ENCODE results near the gene ENTREP1. TPM values are rescaled to one million over a fixed set of nuclear protein-coding genes. Genes with fewer than 3 reads are reported as not detected.

The ENTREP1 gene
- total RNA-seq, 1 experiment from 2014 or later: not detected

DNA sequence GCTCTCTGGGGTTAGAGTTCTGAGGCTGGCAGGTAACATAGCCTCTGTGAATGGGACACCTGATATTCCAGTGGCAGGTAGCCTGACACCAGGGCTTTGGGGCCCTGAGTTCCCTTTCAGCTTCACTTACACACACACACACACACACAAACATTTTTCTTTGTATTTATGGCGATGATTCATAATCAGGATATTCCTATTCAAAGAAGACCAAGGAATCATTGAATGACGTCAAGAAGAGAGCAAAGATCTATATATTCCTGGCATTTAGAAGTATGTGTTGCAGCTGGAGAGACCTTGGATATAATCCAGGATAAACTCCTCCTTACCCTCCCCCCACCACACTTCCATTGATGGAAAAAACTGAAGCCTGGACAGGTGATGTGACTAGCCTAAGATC, 7.9 kb upstream of the ENTREP1 start:
- no peak for DNase-seq
- POLR2A ChIA-PET: no interaction called here

DNA sequence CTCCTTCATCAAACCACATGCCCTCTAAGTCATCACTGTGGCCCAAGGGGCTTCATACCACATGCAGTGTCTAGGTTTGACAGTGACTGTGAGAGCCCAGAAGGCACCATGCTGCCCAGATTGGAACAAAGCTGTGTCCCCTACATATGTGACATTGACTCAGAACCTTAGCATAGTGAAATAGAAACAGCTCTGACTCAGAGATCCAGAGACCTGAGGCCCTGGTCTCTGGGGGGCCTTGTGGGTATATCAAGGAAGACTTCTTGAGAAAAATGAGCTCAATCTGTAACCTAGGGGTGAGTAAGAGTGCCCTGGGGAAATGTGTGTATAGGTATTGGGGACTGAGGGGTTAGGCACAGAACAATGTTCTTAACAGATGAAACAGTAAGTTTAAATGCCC, 7.1 kb upstream of the ENTREP1 start:
- Histone ChIP-seq H3K36me3 (ENCODE audit: control insufficient read depth, insufficient read depth, low read length) (no peaks in the 10 kb centered on the region), H3K27me3 (replicated peaks; ENCODE audit: control insufficient read depth, insufficient read depth, low read length) (no peaks in the 10 kb centered on the region), H3K4me3 (ENCODE audit: low read depth, low read length) (no peak overlapping the region), H3K4me1 (no peaks in the 10 kb centered on the region), H3K9me3 (no peaks in the 10 kb centered on the region)
- intact Hi-C loops (cut with micrococcal nuclease; ENCODE audit: unreplicated experiment): no loop called here
- H3K27ac Mint-ChIP-seq (ENCODE audit: unreplicated experiment): no peak overlapping the region
- H3K27me3 Mint-ChIP-seq (ENCODE audit: insufficient read depth, unreplicated experiment): no peaks in the 10 kb centered on the region
- H3K4me1 Mint-ChIP-seq (ENCODE audit: low read depth, unreplicated experiment): no peaks in the 10 kb centered on the region
- TF ChIP-seq, protein P1, sequence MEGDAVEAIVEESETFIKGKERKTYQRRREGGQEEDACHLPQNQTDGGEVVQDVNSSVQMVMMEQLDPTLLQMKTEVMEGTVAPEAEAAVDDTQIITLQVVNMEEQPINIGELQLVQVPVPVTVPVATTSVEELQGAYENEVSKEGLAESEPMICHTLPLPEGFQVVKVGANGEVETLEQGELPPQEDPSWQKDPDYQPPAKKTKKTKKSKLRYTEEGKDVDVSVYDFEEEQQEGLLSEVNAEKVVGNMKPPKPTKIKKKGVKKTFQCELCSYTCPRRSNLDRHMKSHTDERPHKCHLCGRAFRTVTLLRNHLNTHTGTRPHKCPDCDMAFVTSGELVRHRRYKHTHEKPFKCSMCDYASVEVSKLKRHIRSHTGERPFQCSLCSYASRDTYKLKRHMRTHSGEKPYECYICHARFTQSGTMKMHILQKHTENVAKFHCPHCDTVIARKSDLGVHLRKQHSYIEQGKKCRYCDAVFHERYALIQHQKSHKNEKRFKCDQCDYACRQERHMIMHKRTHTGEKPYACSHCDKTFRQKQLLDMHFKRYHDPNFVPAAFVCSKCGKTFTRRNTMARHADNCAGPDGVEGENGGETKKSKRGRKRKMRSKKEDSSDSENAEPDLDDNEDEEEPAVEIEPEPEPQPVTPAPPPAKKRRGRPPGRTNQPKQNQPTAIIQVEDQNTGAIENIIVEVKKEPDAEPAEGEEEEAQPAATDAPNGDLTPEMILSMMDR (IDR thresholded peaks at IDR 0.05; ENCODE audit: insufficient read depth in 1 of 2, low read depth in 1 of 2, low read length in 1 of 2, severe bottlenecking in 1 of 2, unreplicated experiment in 1 of 2): no peak
- ChIA-PET CTCF (no interaction called here), POLR2A (no interaction called here)
- no peak for DNase-seq
- no TSS peak for BruUV-seq (replicated peaks)
- H3K36me3 Mint-ChIP-seq (ENCODE audit: insufficient read depth, unreplicated experiment): no peaks in the 10 kb centered on the region
- H3K9me3 Mint-ChIP-seq (ENCODE audit: unreplicated experiment): peaks cover 9% of the 10 kb centered on the region
- H3K4me3 Mint-ChIP-seq (ENCODE audit: unreplicated experiment): no peak overlapping the region

More for the DNA sequence above, 7.9 kb upstream of the ENTREP1 start:
- TF ChIP-seq, protein P1 (IDR thresholded peaks at IDR 0.05; ENCODE audit: insufficient read depth in 1 of 2, low read depth in 1 of 2, low read length in 1 of 2, severe bottlenecking in 1 of 2, unreplicated experiment in 1 of 2): no peak
- Mint-ChIP-seq H3K27me3 (ENCODE audit: insufficient read depth, unreplicated experiment) (no peaks in the 10 kb centered on the region), H3K4me3 (ENCODE audit: unreplicated experiment) (no peak overlapping the region), H3K36me3 (ENCODE audit: insufficient read depth, unreplicated experiment) (no peaks in the 10 kb centered on the region), H3K27ac (ENCODE audit: unreplicated experiment) (no peak overlapping the region), H3K4me1 (ENCODE audit: low read depth, unreplicated experiment) (no peaks in the 10 kb centered on the region), H3K9me3 (ENCODE audit: unreplicated experiment) (peaks cover 9% of the 10 kb centered on the region)
- Histone ChIP-seq H3K4me1 (no peaks in the 10 kb centered on the region), H3K36me3 (ENCODE audit: control insufficient read depth, insufficient read depth, low read length) (no peaks in the 10 kb centered on the region), H3K4me3 (ENCODE audit: low read depth, low read length) (no peak overlapping the region), H3K27me3 (replicated peaks; ENCODE audit: control insufficient read depth, insufficient read depth, low read length) (no peaks in the 10 kb centered on the region), H3K9me3 (no peaks in the 10 kb centered on the region)
- intact Hi-C loops (cut with micrococcal nuclease; ENCODE audit: unreplicated experiment): no loop called here
- no TSS peak for BruUV-seq (replicated peaks)
- CTCF ChIA-PET: no interaction called here

DNA sequence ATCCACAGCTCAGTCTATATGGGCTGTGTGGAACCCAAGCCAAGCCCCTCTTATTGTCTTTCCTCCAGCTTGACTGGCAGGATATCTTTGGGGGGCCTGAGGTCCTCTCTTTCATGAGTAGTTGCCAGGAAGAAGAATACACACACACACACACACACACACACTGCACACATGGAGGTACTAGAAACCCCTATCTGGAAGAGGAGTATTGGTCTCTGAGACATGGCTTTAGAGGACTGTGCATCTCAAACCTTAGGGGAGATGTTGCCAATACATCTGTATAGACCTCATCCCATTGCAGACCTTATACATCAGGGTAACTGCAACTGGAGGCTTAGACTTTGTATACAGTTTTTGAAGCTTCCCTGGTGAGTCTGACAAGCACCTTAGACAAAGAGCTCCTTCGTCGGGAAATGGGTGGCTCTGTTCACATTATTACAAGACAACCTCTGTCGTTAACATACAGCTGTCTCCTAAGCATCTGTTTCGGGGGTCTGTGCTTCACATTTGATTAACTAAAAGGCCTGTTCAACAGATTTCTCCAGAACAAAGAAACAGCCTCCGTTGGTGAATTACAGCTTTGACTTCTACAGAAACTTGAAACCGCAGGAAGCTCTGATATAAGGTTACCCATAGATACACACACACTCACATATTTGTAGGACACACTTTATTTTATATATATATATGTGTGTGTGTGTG, 5.5 kb upstream of the ENTREP1 start:
- Histone ChIP-seq H3K9me3 (no peaks in the 10 kb centered on the region), H3K4me3 (ENCODE audit: low read depth, low read length) (no peak overlapping the region), H3K4me1 (no peaks in the 10 kb centered on the region), H3K27me3 (replicated peaks; ENCODE audit: control insufficient read depth, insufficient read depth, low read length) (no peaks in the 10 kb centered on the region), H3K36me3 (ENCODE audit: control insufficient read depth, insufficient read depth, low read length) (no peaks in the 10 kb centered on the region)
- TF ChIP-seq, protein P1 (IDR thresholded peaks at IDR 0.05; ENCODE audit: insufficient read depth in 1 of 2, low read depth in 1 of 2, low read length in 1 of 2, severe bottlenecking in 1 of 2, unreplicated experiment in 1 of 2): no peak
- H3K27ac Mint-ChIP-seq (ENCODE audit: unreplicated experiment): no peak overlapping the region
- H3K36me3 Mint-ChIP-seq (ENCODE audit: insufficient read depth, unreplicated experiment): no peaks in the 10 kb centered on the region
- no peak overlapping the region for H3K4me3 Mint-ChIP-seq (ENCODE audit: unreplicated experiment)
- H3K4me1 Mint-ChIP-seq (ENCODE audit: low read depth, unreplicated experiment): no peaks in the 10 kb centered on the region
- no TSS peak for BruUV-seq (replicated peaks)
- DNase-seq: no peak
- intact Hi-C loops (cut with micrococcal nuclease; ENCODE audit: unreplicated experiment): no loop called here
- H3K9me3 Mint-ChIP-seq (ENCODE audit: unreplicated experiment): no peaks in the 10 kb centered on the region
- CTCF ChIA-PET: no interaction called here
- POLR2A ChIA-PET: no interaction called here
- no peaks in the 10 kb centered on the region for H3K27me3 Mint-ChIP-seq (ENCODE audit: insufficient read depth, unreplicated experiment)

Measured in Caco-2 (cell line).